Middle frontal gyrus (tissue), 1 donor: Measurements from ENCODE around the gene GRIP1.

Source experiments
- DNase-seq: peaks from one replicate; pipeline ENCODE4 v3.0.0-alpha.2; 2015; ENCODE audit warnings: low spot score; ENCODE audit errors: extremely low spot score

Gene GRIP1

GRCh38 chr12:66644151-66644550 lies 34.7 kb downstream of the GRIP1 start:
- DNase-seq, result no peak

- no peak for DNase-seq
Observed at GRCh38 chr12:66640691-66641460, 38.0 kb downstream of the GRIP1 start.

- no peak for DNase-seq
Observed at GRCh38 chr12:66638666-66639065, 40.2 kb downstream of the GRIP1 start.

GRCh38 chr12:66637699-66638301 lies 41.1 kb downstream of the GRIP1 start:
- no peak for DNase-seq

GRCh38 chr12:66636771-66637170 lies 42.1 kb downstream of the GRIP1 start:
- DNase-seq, result peak; percentile 25

- no peak for DNase-seq
Observed at GRCh38 chr12:66633676-66634075, 45.2 kb downstream of the GRIP1 start.

- no peak for DNase-seq
Observed at GRCh38 chr12:66629138-66629870, 49.6 kb downstream of the GRIP1 start.

GRCh38 chr12:66627988-66628317 lies 50.9 kb downstream of the GRIP1 start:
- no peak for DNase-seq

- no peak for DNase-seq
Observed at GRCh38 chr12:66627270-66627987, 51.4 kb downstream of the GRIP1 start.

GRCh38 chr12:66624806-66625205 lies 54.1 kb downstream of the GRIP1 start:
- no peak for DNase-seq

- no peak for DNase-seq
Observed at GRCh38 chr12:66623455-66623854, 55.4 kb downstream of the GRIP1 start.

GRCh38 chr12:66620688-66621087 lies 58.2 kb downstream of the GRIP1 start:
- DNase-seq, result no peak

GRCh38 chr12:66620026-66620425 lies 58.9 kb downstream of the GRIP1 start:
- DNase-seq, result no peak

- DNase-seq, result no peak
Observed at GRCh38 chr12:66617991-66618390, 60.9 kb downstream of the GRIP1 start.

GRCh38 chr12:66612090-66612775 lies 66.6 kb downstream of the GRIP1 start:
- no peak for DNase-seq

- no peak for DNase-seq
Observed at GRCh38 chr12:66607147-66607546, 71.7 kb downstream of the GRIP1 start.

GRCh38 chr12:66605293-66605692 lies 73.6 kb downstream of the GRIP1 start:
- DNase-seq, result no peak

- no peak for DNase-seq
Observed at GRCh38 chr12:66603981-66604479, 74.8 kb downstream of the GRIP1 start.

- no peak for DNase-seq
Observed at GRCh38 chr12:66603461-66603860, 75.4 kb downstream of the GRIP1 start.

- no peak for DNase-seq
Observed at GRCh38 chr12:66602483-66603143, 76.3 kb downstream of the GRIP1 start.

- no peak for DNase-seq
Observed at GRCh38 chr12:66600903-66601302, 78.0 kb downstream of the GRIP1 start.
